Neural cell (in vitro differentiated cells): Measurements from ENCODE around the gene RPS2.

Experiments used
- EP300 ChIP-seq: fragments of 450-650 bp; conservative IDR thresholded peaks from 2 replicates; pipeline ENCODE4 v1.6.1; 2014; ENCODE audit warnings: antibody characterized with exemption, mild to moderate bottlenecking, moderate library complexity; ENCODE audit not compliant: poor library complexity, severe bottlenecking
- EZH2 ChIP-seq: fragments of 200-600, 300-800 bp; shearing (Covaris generic), sonication (generic); IDR thresholded peaks from 2 replicates; pipeline ENCODE4 v1.6.1; 2014; ENCODE audit warnings: antibody characterized with exemption, low read length, borderline replicate concordance, mild to moderate bottlenecking; ENCODE audit not compliant: insufficient read depth, poor library complexity, severe bottlenecking
- MXI1 ChIP-seq: fragments of 450-650 bp; conservative IDR thresholded peaks from 2 replicates; pipeline ENCODE4 v1.6.1; 2014; ENCODE audit warnings: antibody characterized with exemption, mild to moderate bottlenecking; ENCODE audit not compliant: poor library complexity, severe bottlenecking
- POLR2AphosphoS5 ChIP-seq: IDR thresholded peaks from 2 replicates; pipeline ENCODE4 v1.6.1; 2012
- SMC3 ChIP-seq: fragments of 450-650 bp; conservative IDR thresholded peaks from 2 replicates; pipeline ENCODE4 v1.6.1; 2014; ENCODE audit warnings: antibody characterized with exemption, mild to moderate bottlenecking, moderate library complexity; ENCODE audit not compliant: poor library complexity
- TAF1 ChIP-seq: IDR thresholded peaks from 2 replicates; pipeline ENCODE4 v1.6.1; 2012; ENCODE audit warnings: low read depth
- TF ChIP-seq, protein P1 (sequence below): fragments of 450-650 bp; IDR thresholded peaks from 2 replicates; pipeline ENCODE4 v1.5.1; 2014; ENCODE audit warnings: antibody characterized with exemption, mild to moderate bottlenecking, moderate library complexity; ENCODE audit not compliant: poor library complexity, severe bottlenecking

- TF ChIP-seq MXI1 (no peak), SMC3 (no peak), TAF1 (no peak), EP300 (no peak), POLR2AphosphoS5 (no peak), EZH2 (no peak)
- TF ChIP-seq, protein P1, sequence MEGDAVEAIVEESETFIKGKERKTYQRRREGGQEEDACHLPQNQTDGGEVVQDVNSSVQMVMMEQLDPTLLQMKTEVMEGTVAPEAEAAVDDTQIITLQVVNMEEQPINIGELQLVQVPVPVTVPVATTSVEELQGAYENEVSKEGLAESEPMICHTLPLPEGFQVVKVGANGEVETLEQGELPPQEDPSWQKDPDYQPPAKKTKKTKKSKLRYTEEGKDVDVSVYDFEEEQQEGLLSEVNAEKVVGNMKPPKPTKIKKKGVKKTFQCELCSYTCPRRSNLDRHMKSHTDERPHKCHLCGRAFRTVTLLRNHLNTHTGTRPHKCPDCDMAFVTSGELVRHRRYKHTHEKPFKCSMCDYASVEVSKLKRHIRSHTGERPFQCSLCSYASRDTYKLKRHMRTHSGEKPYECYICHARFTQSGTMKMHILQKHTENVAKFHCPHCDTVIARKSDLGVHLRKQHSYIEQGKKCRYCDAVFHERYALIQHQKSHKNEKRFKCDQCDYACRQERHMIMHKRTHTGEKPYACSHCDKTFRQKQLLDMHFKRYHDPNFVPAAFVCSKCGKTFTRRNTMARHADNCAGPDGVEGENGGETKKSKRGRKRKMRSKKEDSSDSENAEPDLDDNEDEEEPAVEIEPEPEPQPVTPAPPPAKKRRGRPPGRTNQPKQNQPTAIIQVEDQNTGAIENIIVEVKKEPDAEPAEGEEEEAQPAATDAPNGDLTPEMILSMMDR, result no peak
These were observed 3.7 kb upstream of the RPS2 start for GRCh38 chr16:1968146-1968953.
